Activated CD4-positive, alpha-beta T cell treated with anti-CD3 and anti-CD28 coated beads, Interleukin-2, amount 50 U/mL, for 1 hour (primary cell): ENCODE measurements around the gene NME2.

ENCODE experiments used
- DNase-seq: peaks from one replicate; pipeline ENCODE4 v3.0.0-alpha.2; 2020

The NME2 gene

GRCh38 chr17:51166198-51166986 is at the start of gene NME2:
NME2 (plus strand) TSS chr17:51166411; CDS start chr17:51166831, 420 bp downstream.
- DNase-seq = peak; percentile 40

DNA sequence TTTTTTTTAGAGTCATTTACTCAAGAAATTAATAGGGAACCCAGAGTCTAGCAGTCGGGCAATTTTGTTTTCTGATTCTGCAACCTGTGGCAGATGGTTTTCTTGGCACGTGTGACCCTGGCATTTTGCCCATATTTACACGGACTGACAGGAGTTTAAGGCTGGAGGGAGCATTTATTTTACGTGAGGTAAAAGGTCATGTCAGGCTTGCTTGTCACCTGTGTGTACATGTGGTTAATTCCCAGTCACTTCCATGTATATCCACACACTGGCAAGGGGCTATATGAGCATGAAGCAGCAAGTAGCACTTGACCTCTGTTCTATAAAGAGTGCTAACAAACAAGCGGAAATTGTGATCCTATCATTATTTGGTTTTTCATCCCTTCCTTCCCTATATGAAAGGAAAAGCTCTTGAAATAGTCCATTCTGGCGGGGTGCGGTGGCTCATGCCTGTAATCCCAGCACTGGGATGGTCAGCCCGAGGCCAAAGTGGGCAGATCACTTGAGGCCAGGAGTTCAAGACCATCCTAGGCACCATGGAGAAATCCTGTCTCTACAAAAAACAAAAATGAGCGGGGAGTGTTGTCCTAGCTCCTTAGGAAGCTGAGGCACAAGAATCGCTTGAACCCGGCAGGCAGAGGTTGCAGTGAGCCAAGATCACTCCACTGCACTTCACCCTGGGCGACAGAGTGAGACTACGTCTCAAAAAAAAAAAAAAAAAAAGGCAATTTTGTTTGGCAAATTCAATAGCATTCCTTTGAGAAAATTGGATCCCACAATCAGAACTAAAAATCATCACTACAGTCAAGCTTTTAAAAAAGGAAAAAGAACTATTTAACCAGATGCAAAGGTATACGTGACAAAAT is 47.6 kb upstream of the NME2 start:
- DNase-seq = no peak

- peak; percentile 39 for DNase-seq
These were observed 46.5 kb upstream of the NME2 start for GRCh38 chr17:51119415-51120356.

GRCh38 chr17:51120357-51120738 is 45.9 kb upstream of the NME2 start:
- DNase-seq = peak; percentile 50

DNA sequence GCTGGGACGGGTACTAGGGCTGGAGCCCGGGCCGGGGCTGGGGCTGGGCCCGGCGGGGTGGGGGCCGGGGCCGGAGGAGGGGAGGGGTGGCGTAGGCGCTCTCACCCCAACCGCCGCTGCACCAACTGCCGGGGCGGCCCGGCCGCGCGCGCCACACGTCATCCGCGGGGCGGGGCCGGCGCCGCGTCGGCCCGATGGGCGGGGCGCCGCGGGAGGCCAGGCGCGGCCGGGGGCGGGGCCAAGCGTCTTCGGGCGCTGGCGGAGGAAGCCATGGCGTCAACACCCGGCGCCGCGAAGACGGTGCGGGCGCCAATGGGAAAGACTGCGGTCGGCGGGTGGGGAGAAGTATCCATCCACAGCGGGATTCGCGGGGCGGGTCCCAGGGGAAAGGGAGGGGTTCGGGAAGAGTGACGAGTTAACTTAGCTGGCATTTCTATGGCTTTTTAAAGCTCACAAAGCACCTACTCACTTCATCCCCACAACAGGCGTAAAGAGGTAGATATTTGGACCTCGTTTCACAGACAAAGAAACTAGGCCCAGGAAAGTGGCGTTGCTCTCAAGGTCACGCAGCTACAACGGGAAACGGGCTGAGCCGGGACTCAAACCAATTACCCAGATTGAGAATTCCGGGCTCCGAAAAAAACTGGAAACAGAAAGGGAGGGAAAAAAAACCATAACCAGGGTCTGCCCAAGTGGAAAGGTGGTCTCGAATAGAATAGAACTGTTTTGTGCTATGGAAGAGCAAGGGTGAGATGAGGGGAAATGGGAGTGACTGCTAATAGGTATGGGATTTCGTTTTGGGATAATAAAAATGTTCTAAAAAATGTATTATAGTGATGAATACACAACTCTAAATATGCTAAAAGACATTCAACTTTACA is 45.2 kb upstream of the NME2 start, which contains the start of gene SPAG9:
TSS of gene SPAG9 (minus strand) at position 130 of the 881 bp plus-strand sequence. CDS start 212 bp downstream, outside the sequence.
- peak; percentile 89 for DNase-seq

GRCh38 chr17:51121620-51122472 is 44.4 kb upstream of the NME2 start:
- DNase-seq = peak; percentile 66

- DNase-seq = peak; percentile 8
These were observed 43.6 kb upstream of the NME2 start for GRCh38 chr17:51122473-51123115.

DNA sequence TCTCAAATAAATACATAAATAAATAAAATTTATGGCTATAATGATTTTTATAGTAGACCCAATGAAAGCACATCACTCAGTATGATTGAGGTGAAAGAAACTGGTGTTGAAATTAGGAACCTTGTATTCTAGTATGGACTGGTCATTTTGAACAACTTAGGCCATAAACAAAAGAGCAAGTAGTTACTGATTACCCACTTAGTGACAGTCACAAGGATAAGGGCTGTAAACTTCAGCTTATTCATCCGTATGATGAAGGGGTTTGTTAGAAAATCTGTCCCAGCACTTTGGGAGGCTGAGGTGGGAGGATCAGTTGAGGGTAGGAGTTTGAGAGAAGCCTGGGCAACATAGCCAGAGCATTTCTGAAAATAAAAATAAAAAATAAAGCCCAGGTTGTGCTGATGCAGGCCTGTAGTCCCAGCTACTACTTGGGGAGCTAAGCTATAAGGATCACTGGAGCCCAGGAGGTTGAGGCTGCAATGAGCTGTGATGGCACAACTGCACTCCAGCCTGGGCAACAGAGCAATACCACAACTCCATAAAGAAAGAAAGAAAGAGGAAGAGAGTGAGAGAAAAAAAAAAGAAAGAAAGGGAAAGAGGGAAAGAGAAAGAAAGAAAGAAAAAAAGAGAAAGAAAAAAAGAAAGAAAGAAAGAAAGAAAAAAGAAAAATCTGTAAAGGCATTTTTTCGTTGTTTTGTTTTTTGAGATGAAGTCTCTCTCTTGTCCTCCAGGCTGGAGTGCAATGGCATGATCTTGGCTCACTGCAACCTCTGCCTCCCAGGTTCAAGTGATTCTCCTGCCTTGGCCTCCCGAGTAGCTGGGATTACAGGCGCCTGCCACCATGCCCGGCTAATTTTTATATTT is 41.3 kb upstream of the NME2 start:
- no peak for DNase-seq

DNA sequence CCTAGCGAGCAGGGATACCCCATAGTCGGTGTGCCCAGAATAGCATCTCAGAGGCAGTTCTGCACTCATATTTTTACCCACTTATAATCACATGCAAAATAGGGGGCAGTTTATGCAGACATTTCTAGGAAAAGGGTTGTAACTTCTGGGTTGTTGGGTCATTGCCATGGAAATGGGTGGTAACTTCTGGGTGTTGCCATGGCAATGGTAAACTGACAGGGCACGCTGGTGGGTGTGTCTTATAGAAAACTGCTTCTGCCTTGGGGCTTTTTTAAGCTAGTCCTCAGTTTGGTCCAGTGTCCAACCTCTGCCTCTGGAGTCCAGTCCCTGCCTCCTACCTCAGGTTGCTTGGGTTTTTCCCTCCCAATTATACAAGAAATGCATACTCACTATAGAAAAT is 38.1 kb upstream of the NME2 start:
- DNase-seq = no peak

DNA sequence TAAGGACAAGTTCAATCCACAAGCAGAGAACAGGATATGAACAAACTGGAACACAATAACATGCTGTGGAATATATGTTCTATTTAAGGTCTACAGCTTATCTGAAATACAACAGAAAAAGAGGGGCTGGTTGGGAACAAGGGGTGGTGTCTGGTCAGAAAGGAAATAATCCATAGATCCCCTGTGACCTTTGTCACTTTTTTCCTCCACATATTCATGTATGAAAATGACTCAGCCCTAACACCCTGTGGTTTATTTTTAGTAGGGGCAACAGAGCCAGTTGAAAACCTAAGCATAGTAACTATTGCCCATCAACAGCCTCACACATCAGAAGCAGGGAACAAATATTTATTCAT is 33.3 kb upstream of the NME2 start:
- DNase-seq = no peak

- no peak for DNase-seq
These were observed 32.8 kb upstream of the NME2 start for GRCh38 chr17:51133365-51133764.

GRCh38 chr17:51135956-51136355 is 30.3 kb upstream of the NME2 start:
- no peak for DNase-seq

GRCh38 chr17:51142597-51142996 is 23.6 kb upstream of the NME2 start:
- DNase-seq = no peak

GRCh38 chr17:51144266-51145022 is 21.8 kb upstream of the NME2 start:
- DNase-seq = no peak

- no peak for DNase-seq
These were observed 18.6 kb upstream of the NME2 start for GRCh38 chr17:51147650-51148049.

DNA sequence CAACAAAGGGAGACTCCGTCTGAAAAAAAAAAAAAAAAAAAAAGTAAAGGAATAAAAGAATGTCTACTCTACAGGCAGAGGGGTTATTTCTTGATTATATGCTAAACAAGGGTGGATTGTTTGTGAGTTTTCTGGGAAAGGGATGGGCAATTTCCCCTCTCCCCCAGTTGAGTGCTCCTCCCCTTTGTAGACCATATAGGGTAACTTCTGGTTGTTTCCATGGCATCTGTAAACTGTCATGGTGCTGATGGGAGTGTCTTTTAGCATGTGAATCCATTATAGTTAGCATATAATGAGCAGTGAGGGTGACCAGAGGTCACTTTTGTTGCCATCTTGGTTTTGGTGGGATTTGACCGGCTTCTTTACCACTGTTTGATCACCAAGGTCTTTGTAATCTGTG is 17.0 kb upstream of the NME2 start:
- no peak for DNase-seq

- DNase-seq = no peak
These were observed 15.3 kb upstream of the NME2 start for GRCh38 chr17:51150932-51151331.

- no peak for DNase-seq
These were observed 13.4 kb upstream of the NME2 start for GRCh38 chr17:51152766-51153209.
